A549 (cell line): ENCODE measurements around the gene EPB41L4A.

Experiments
- CEBPB ChIP-seq, 2 experiments: fragments of >200 bp in 1 of 2; sonication (Bioruptor Twin) in 1 of 2; formaldehyde crosslinking in 1 of 2; IDR thresholded peaks; 2 replicates each; pipeline ENCODE4 v1.6.1; 2012 to 2016
- EP300 ChIP-seq, 2 experiments: fragments of >200 bp; sonication (Bioruptor Twin); formaldehyde crosslinking; IDR thresholded peaks; 2 replicates in 1 of 2; 3 replicates in 1 of 2; pipeline ENCODE4 v1.6.1; 2016 to 2017
- FOSL2 ChIP-seq, 2 experiments: fragments of 450-650 bp in 1 of 2; fragments of >200 bp in 1 of 2; sonication (Bioruptor Twin) in 1 of 2; formaldehyde crosslinking; IDR thresholded peaks; 2 replicates each; pipeline versions ENCODE4 v1.5.0 to v1.6.1; 2016 to 2020; ENCODE audit warnings: mild to moderate bottlenecking in 1 of 2, moderate library complexity in 1 of 2
- HOXA7 ChIP-seq: fragments of 250-450 bp; sonication (Bioruptor Pico); IDR thresholded peaks from 2 replicates; pipeline ENCODE4 v1.5.0; 2020; ENCODE audit warnings: mild to moderate bottlenecking, moderate library complexity
- KDM1A ChIP-seq: fragments of 200-600 bp; sonication (generic); IDR thresholded peaks from 2 replicates; pipeline ENCODE4 v1.6.1; 2016; ENCODE audit warnings: low read depth, mild to moderate bottlenecking
- NFE2L2 ChIP-seq: fragments of 150-350 bp; conservative IDR thresholded peaks from 2 replicates; pipeline ENCODE4 v1.6.1; 2014; ENCODE audit warnings: low read length
- PHF8 ChIP-seq: fragments of 200-600 bp; sonication (generic); IDR thresholded peaks from 2 replicates; pipeline ENCODE4 v1.6.1; 2016; ENCODE audit warnings: low read depth, mild to moderate bottlenecking, antibody characterized with exemption, moderate library complexity, borderline replicate concordance
- POLR2A ChIP-seq: IDR thresholded peaks from 2 replicates; pipeline ENCODE4 v1.6.1; 2012; ENCODE audit warnings: mild to moderate bottlenecking, low read length
- RFX5 ChIP-seq: fragments of 450-650 bp; IDR thresholded peaks from 2 replicates; pipeline ENCODE4 v1.7.1; 2014; ENCODE audit warnings: antibody characterized with exemption, mild to moderate bottlenecking, moderate library complexity
- SMC3 ChIP-seq: fragments of >200 bp; sonication (Bioruptor Twin); formaldehyde crosslinking; IDR thresholded peaks from 3 replicates; pipeline ENCODE4 v1.6.1; 2018; ENCODE audit warnings: inconsistent platforms
- TF ChIP-seq, protein P1 (sequence below): fragments of 450-650 bp; IDR thresholded peaks from 2 replicates; pipeline ENCODE4 v1.6.1; 2014; ENCODE audit warnings: antibody characterized with exemption
- TF ChIP-seq, protein P2 (sequence below): fragments of >200 bp; sonication (Bioruptor Twin); formaldehyde crosslinking; IDR thresholded peaks from 3 replicates; pipeline ENCODE4 v1.5.1; 2016
- TF ChIP-seq, protein P3 (sequence below): IDR thresholded peaks from 2 replicates; pipeline ENCODE4 v1.6.1; 2012; ENCODE audit warnings: low read depth, borderline replicate concordance
- TF ChIP-seq, protein P4 (sequence below): fragments of >200 bp; sonication (Bioruptor Twin); formaldehyde crosslinking; IDR thresholded peaks from 3 replicates; pipeline ENCODE4 v1.6.1; 2016

DNA sequence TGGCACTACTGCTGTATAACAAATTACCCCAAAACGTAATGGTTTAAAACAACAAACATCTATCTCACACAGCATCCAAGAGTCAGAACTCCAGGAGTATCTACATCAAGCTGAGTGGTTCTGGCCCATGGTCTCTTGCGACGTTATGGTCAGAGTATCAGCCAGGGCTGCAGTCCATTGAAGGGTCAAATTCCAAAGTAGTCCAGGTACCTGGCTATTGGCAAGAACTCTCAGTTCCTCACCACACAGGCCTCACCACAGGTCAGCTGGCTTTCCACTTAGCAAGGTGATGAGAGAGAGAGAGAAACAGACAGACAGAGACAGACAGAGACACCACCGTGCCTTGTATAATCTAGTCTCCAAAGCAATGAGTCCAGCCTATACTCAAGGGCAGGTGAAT, 22.6 kb downstream of the EPB41L4A start:
- TF ChIP-seq NFE2L2: no peak
- TF ChIP-seq, protein P1, sequence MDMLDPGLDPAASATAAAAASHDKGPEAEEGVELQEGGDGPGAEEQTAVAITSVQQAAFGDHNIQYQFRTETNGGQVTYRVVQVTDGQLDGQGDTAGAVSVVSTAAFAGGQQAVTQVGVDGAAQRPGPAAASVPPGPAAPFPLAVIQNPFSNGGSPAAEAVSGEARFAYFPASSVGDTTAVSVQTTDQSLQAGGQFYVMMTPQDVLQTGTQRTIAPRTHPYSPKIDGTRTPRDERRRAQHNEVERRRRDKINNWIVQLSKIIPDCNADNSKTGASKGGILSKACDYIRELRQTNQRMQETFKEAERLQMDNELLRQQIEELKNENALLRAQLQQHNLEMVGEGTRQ: no peak
- TF ChIP-seq, protein P2, sequence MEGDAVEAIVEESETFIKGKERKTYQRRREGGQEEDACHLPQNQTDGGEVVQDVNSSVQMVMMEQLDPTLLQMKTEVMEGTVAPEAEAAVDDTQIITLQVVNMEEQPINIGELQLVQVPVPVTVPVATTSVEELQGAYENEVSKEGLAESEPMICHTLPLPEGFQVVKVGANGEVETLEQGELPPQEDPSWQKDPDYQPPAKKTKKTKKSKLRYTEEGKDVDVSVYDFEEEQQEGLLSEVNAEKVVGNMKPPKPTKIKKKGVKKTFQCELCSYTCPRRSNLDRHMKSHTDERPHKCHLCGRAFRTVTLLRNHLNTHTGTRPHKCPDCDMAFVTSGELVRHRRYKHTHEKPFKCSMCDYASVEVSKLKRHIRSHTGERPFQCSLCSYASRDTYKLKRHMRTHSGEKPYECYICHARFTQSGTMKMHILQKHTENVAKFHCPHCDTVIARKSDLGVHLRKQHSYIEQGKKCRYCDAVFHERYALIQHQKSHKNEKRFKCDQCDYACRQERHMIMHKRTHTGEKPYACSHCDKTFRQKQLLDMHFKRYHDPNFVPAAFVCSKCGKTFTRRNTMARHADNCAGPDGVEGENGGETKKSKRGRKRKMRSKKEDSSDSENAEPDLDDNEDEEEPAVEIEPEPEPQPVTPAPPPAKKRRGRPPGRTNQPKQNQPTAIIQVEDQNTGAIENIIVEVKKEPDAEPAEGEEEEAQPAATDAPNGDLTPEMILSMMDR: no peak
- TF ChIP-seq RFX5: no peak
- TF ChIP-seq CEBPB (IDR thresholded peaks at IDR 0.05): no peak
- TF ChIP-seq, protein P3, sequence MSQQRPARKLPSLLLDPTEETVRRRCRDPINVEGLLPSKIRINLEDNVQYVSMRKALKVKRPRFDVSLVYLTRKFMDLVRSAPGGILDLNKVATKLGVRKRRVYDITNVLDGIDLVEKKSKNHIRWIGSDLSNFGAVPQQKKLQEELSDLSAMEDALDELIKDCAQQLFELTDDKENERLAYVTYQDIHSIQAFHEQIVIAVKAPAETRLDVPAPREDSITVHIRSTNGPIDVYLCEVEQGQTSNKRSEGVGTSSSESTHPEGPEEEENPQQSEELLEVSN: no peak
- TF ChIP-seq EP300 (IDR thresholded peaks at IDR 0.05): no peak
- no peak for TF ChIP-seq FOSL2 (IDR thresholded peaks at IDR 0.05)
- no peak for TF ChIP-seq FOSL2 (CRISPR knock-in tag; IDR thresholded peaks at IDR 0.05)
- TF ChIP-seq POLR2A: no peak
- no peak for TF ChIP-seq SMC3
- TF ChIP-seq, protein P4, sequence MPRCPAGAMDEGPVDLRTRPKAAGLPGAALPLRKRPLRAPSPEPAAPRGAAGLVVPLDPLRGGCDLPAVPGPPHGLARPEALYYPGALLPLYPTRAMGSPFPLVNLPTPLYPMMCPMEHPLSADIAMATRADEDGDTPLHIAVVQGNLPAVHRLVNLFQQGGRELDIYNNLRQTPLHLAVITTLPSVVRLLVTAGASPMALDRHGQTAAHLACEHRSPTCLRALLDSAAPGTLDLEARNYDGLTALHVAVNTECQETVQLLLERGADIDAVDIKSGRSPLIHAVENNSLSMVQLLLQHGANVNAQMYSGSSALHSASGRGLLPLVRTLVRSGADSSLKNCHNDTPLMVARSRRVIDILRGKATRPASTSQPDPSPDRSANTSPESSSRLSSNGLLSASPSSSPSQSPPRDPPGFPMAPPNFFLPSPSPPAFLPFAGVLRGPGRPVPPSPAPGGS: no peak
- no peak for TF ChIP-seq KDM1A
- no peak for TF ChIP-seq PHF8
- TF ChIP-seq HOXA7 (CRISPR knock-in tag): no peak
